KOPT-K1 (cell line): ENCODE data around the gene TENM3.

Experiments
- H3K27ac ChIP-seq: fragments of 200-600 bp; sonication (generic); 2 replicates; pipeline ENCODE4 v1.5.1; 2016; ENCODE audit warnings: antibody characterized with exemption, mild to moderate bottlenecking, low read depth, low read length; ENCODE audit not compliant: poor library complexity, severe bottlenecking
- H3K36me3 ChIP-seq: fragments of 200-600 bp; sonication (generic); 2 replicates; pipeline ENCODE4 v1.5.1; 2017; ENCODE audit warnings: antibody characterized with exemption, mild to moderate bottlenecking, low read length, moderate library complexity; ENCODE audit not compliant: insufficient read depth
- H3K9me3 ChIP-seq: fragments of 200-600 bp; sonication (generic); 2 replicates; pipeline ENCODE4 v1.5.1; 2017; ENCODE audit warnings: antibody characterized with exemption, low read length, mild to moderate bottlenecking; ENCODE audit not compliant: insufficient read depth, poor library complexity, severe bottlenecking

Gene TENM3

DNA sequence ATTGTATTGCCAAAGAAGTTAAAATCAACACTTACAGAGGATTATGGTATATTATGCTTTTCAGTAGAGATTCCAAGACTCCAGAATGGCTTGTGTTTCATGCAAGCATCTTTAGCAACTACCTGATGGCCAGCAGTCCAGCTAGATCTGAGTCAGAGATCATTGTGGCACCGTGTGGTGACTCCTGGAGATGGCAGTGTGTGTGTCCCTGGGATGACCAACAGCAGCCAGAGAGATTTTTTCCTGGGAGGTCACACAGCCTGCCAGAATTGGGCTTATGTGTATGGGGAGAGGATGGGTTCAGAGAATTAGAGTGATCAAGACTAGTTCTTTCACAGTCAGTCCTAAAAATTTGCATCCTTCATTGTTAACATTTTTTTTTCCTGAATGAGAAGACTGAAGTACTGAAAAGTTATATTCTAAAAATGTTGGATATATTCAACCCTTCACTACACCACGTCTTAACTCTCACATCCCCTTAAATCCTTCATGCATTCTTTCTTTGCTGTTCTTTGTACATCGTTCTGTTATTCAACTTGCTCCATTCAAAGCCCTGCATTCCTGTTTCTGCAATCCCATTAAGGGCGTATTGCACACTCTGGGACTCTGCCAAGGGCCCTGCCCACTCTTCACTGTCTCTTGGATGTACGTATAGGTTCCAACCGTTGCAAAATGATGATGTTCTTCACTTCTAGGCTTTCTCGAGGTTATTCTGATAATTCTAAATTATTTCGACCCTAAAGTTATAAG lies 12.4 kb downstream of the TENM3 start:
- Histone ChIP-seq H3K36me3 (no peaks in the 10 kb centered on the region), H3K9me3 (no peaks in the 10 kb centered on the region), H3K27ac (no peak overlapping the region)

DNA sequence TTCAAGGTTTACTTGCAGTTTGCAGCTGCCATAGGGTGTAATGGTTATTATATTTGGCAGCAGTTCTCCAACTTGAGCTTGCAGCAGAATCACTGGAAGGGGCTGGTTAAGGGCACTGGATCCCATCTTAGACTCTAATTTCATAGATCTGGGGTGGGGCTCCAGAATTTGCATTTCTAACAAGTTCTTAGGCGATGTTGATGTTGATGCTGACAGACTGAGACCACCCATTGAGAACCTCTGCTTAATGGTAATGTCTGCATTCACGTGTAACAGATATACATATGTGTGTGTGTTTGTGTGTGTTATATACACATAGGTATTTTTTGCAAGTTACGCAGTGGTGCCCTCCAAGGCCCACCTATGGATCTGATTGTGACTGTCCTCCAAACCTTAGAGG lies 13.8 kb downstream of the TENM3 start:
- no peaks in the 10 kb centered on the region for H3K36me3 ChIP-seq
- H3K9me3 ChIP-seq: no peaks in the 10 kb centered on the region
- no peak overlapping the region for H3K27ac ChIP-seq

DNA sequence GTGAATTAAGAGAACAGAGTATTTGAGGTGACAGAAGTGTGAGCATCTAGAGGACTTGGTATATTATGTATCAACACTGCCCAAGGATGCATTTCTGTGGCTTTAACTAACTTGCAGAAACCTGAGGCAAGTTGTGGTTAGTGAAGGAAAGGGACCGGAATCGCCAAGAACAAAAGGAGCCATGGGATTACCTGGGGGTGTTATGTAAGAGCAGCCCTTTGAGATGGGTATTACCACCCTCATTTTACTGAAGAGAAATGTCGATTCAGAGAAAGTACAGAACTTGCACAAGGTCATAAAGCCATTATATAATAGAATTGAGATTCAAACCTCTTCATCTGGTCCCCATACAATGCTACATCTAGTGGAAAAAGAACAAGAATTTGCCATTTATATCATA lies 14.3 kb downstream of the TENM3 start:
- Histone ChIP-seq H3K27ac (no peak overlapping the region), H3K36me3 (no peaks in the 10 kb centered on the region), H3K9me3 (no peaks in the 10 kb centered on the region)

DNA sequence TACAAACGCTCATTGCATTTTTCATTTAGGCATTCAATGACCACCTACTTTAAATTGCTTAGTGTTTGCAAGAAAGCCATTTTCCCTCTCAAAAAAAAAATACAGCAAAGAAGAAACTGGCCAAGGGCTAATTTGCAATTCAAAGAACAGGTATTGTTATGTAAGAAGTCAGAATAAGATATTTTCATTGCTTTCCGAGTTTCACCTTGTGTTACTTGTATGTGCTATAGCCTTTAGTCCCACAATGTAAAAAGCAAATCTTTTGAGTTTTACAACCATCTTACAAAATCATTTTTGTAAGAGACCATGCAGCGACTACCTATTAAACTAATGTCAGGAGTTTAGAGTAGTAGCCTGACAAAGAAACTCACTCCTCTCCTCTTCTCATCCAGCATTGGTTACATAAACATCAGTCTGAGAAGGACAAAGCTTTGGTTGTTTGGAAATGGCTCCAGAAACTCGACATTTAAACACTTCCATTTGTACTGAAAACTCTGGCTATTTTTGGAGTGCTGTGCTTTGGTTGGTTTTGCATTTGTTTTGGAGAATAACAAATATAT lies 15.3 kb downstream of the TENM3 start:
- no peak overlapping the region for H3K27ac ChIP-seq
- H3K36me3 ChIP-seq: no peaks in the 10 kb centered on the region
- no peaks in the 10 kb centered on the region for H3K9me3 ChIP-seq

DNA sequence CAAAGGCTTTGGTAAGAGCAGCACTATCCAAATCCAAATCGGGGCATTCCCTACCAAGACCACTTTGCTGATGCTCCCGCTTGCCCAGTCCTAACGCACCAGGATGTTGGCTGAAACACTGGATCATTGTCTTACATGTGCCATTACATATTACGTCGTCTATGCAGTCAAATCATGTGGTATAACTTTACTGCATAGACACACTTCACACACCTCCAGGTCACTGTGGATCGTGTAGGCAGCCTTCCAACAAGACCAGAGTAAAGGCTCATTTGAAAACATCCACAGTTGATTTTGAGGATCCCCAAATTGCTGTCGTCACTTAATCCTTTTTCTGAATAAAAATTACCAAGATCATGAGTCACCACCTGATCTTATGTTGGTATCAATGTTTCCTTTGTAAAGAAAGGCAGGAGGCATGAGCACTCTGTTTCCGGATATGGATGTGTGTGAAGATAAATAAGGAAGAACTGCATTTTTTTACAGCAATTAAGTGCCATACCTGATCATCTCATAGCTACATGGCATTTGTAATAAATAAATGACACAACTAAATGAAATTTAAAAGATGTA lies 18.5 kb downstream of the TENM3 start:
- no peak overlapping the region for H3K27ac ChIP-seq
- no peaks in the 10 kb centered on the region for H3K36me3 ChIP-seq
- H3K9me3 ChIP-seq: no peaks in the 10 kb centered on the region

DNA sequence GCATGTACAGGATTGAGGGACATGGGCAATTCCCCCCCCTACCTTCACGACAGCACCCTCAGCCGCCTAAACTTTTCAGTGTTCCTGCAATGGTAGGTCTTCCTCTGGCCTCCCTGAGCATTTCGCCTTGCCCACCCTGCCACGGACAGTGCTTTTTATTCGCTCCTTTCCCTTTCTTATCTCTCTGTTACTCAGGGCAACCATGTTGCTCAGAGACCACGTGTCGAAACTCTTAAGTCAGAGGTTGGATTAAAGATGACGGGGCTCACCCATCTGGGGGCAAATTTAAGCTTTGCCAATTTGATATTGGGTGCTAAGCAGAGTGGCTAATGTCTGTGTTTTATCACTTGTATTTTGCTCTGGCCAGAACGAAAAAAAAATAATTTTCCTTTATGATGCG lies 20.4 kb downstream of the TENM3 start:
- no peaks in the 10 kb centered on the region for H3K36me3 ChIP-seq
- no peak overlapping the region for H3K27ac ChIP-seq

DNA sequence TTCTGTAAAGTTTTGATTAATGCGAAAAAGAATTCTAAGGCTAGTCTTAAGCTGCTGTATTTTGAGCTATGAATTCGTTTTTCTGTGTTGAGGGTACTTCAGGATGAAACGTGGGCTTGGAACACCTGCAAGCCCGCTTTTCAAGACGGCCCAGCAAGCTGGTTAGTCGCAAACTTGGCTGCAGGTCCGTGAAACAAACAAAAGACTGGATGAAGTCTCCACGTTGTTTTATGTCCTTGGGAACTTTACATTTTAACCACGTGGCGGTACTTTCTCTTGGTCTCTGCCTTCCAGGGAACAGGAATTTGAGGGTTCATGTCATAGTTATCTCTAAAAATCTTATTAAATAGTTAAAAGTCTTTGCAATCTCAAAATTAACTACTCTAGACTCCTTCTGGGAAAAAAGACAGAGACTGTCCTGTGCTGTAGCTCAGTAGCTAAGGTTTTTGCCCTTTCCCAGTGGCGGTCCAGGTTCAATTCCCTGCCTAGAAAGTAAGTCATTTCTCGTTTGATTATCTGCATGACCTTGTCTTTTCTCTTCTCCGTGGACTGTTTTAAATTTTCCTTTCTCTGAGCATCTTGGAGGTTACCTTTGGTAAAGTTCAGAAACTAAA lies 21.0 kb downstream of the TENM3 start:
- no peaks in the 10 kb centered on the region for H3K9me3 ChIP-seq
- no peaks in the 10 kb centered on the region for H3K36me3 ChIP-seq
- no peak overlapping the region for H3K27ac ChIP-seq

More for the DNA sequence above, 20.4 kb downstream of the TENM3 start:
- no peaks in the 10 kb centered on the region for H3K9me3 ChIP-seq

DNA sequence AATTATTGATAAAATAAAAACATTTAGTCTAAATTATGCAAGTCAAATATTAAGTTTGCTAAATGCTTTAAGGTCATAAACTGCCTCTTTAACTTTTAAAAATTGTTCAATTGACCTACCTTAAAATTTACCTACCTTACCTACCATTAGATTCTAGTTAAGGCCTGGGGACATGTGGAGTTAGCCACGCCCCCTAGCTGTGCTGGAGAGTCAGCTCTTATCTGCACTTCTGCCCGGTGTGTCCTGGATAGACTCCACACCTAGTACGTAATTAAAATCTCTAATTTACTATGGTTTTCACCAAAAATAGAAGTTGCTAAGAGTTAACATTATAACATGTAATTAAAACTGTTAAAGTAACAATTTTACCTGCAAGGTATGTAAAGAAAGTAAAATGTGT lies 22.7 kb downstream of the TENM3 start:
- H3K36me3 ChIP-seq: no peaks in the 10 kb centered on the region
- no peaks in the 10 kb centered on the region for H3K9me3 ChIP-seq
- no peak overlapping the region for H3K27ac ChIP-seq

DNA sequence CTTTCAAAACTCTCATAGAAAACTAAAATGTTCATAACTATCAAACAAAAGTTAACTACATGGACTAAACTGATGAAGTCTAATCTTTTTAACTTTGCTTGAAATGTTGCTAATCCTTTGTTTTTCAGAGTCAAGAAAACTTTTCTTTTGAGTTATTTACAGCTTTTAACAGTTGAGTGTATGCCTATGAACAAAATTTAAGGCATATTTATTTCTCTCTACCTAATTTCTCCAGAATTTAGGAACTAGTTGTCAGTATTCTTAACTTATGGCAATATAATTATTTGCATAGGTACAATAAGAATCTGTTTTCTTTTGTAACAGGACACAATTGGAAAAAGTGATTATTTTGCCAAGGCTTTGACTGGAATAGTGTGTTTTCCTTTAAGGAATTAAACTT lies 23.8 kb downstream of the TENM3 start:
- Histone ChIP-seq H3K27ac (no peak overlapping the region), H3K36me3 (no peaks in the 10 kb centered on the region), H3K9me3 (no peaks in the 10 kb centered on the region)

DNA sequence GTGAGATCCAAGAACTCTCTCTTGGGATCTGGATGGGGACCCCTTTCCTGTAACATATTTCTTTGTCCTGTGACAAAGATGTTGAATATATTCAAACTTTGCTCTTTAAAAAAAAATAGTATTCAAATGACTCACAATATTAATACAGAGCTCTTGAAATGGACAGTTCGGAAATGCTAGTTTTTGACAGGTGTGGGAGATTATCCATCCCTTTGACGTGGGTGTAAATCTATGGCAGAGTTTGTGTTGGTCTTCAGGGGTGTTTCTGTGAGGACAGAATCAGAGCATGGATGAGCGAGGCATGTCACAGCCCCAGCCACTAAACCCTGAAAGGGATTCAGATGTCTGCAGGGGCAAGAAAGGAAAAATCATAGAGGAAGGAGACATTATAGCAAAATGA lies 25.8 kb downstream of the TENM3 start:
- H3K27ac ChIP-seq: no peak overlapping the region
- H3K36me3 ChIP-seq: no peaks in the 10 kb centered on the region
- no peaks in the 10 kb centered on the region for H3K9me3 ChIP-seq

DNA sequence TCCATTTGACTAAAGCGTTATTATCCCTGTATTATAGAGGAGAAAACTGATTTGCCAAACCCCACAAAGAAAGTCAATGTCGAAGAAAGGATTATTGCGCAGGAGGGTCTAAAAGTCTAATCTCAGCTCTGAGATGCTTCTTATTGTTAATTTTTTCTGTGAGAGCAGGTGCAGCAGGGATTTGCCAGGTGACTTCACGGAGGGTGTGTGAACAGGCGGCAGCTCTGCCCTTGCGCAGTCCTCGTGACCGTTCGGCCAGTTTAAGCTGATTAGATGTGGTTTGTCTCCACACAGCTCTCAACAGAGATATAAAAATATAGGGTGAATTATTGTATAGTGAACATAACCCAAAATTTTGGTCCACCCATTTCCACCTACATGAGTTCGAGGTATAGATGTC lies 28.5 kb downstream of the TENM3 start:
- H3K36me3 ChIP-seq: no peaks in the 10 kb centered on the region
- no peak overlapping the region for H3K27ac ChIP-seq
- no peaks in the 10 kb centered on the region for H3K9me3 ChIP-seq

DNA sequence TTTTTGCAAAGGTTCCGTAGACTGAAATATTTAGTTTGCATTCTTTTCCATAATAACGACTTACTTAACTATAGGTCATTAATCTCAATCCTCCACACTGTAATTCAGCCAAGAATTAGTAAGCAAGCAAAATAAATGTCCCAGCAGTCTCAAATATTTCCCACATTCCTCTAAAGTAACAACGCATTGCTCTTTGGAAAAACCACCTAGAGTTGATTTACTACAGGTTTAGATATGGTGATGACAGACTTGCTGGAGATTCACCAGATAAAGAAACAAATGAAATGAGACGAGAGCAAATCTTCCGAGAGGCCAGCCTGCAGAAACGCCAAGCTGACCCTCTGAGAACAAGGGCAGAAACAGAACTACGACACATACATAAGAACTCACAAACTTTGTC lies 28.9 kb downstream of the TENM3 start:
- no peaks in the 10 kb centered on the region for H3K36me3 ChIP-seq
- H3K9me3 ChIP-seq: no peaks in the 10 kb centered on the region
- no peak overlapping the region for H3K27ac ChIP-seq

DNA sequence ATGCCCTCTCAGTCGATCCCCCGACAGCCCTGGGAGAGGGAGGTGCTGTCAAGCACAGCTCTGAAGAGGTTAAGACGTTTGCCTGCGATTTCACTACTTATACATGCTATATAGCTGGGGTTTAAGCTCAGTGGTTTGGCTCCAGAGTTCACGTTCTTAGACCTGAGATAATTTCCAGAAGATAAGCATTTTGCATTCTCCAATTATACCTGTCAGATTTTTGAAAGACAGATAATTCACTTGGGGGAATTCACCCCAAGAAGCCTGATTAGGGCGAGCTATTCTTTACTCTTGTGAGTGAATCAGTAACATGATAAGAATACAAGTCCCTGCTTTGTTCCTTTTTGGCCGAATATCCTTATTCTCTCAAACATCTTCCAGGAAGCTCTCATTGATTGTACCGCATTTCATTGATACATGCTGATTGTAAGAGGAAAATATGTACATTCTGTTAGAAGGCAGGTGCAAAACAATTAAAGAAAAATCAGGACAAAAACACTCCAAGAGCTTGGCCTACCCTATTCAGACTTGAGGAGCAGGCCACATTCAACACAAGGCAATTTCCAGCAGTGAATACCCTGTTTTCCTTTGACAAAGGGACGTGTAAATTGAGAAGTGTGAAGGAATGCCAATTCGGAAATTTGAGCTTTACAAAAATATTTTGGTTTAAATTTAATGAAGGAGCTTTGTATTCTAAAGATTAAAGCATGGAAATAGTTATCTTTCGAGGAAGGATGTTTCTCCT lies 30.2 kb downstream of the TENM3 start:
- Histone ChIP-seq H3K27ac (no peak overlapping the region), H3K36me3 (no peaks in the 10 kb centered on the region), H3K9me3 (no peaks in the 10 kb centered on the region)

DNA sequence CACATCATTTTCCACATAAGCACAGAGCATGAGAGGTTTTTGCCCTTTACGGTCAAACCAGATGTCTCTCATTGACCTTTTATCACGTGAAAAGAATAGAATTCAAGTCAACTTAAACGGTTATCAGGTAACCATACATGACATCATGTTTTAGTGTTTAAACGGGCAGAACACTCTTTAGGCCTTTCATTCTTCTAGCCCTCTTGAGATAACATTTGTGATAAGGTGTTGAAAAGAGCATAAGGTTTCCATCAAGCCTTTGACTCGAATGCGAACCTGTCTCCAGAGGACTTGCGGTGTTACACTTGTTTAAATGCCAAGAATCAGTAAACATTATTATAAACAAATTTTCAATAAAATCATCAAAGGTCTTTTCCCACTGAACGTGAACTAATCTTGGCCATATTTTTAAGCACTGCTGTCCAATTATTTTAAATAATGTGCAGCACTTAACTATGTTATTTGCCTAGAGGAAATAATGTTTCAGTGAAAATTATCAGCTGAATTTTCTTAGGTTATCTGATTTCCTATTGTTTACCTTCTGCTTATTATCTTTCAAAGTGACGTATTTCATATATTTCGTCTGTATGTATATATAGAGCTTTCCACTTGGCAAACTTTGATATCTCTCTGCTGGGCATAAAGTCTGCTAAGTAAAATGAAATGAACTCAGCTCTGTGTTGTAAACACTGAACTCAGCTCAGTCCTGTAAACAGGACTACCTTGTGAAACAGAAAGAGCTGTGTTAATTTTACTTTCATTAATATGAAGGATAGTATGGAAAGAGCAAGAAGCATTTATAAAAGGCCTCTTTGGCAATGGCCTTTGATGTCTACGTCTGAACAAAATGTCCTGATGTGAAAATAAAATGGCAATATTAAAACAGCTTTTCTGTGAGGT lies 33.3 kb downstream of the TENM3 start:
- Histone ChIP-seq H3K27ac (no peak overlapping the region), H3K9me3 (no peaks in the 10 kb centered on the region), H3K36me3 (no peaks in the 10 kb centered on the region)
